HG02759 (cell line): Measurements from ENCODE around the gene GPN1.
A peak's percentile ranks its signal among the peaks of the same experiment; 100 is the strongest.
"Not testable (repeated sequence)": the region's sequence is repeated elsewhere in the genome, so short reads cannot be mapped to it uniquely, and the experiment has no call there.

Experiments used
- ATAC-seq: cut with Tn5 transposase; IDR thresholded peaks from one replicate; pipeline ENCODE4 v1.9.1; 2021; ENCODE audit warnings: mild to moderate bottlenecking, moderate library complexity; ENCODE audit not compliant: unreplicated experiment

The GPN1 gene

DNA sequence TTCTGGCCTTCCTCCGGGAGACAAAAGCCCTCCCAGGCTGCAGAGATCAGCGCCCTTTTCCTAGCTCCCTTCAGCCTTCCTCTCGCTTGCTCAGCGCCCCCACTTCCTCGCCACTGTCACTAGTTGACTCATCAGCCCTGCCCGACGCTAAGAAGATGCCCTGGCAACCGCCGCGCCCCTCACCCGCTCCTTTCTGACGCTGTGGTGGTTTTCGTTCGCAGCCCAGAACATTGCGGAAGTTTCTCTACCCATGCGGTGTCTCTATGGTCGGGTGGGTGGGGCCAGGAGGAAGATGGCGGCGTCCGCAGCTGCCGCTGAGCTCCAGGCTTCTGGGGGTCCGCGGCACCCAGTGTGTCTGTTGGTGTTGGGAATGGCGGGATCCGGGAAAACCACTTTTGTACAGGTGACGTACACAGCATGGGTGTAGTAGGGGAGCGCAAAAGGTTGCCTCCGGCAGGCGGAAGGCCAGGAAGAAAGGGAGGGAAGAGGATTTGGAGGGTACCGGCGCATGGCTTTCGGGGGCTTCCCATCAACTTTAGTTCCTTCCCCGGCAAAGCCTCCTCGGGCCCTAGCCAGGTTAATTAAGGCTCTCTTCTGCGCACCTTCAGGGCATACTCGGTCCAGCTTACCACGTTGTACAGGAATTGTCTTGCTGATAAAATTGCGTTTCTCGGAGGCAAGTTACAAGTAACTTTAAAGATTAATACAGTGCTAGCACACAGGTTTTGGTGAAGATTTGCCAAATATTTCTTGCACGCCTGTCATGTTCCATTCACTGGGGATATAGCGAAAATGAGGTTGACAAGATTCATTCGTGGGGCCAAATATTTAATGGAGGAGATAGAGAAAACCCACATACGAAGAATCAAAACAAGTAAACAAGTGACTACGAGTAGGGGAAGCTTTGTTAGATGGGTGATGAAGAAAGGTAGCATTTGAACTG lies at the start of gene GPN1, which contains the start of gene CCDC121:
TSS of gene GPN1 (plus strand) at position 284 of the 943 bp plus-strand sequence. CDS start at position 293, 9 bp downstream.
TSS of gene CCDC121 (minus strand) at position 246 of the 943 bp plus-strand sequence. CDS start 1,213 bp downstream, outside the sequence.
- peak; percentile 98 for ATAC-seq

GRCh38 chr2:27581417-27582128 lies 47.3 kb upstream of the GPN1 start:
- no peak for ATAC-seq

DNA sequence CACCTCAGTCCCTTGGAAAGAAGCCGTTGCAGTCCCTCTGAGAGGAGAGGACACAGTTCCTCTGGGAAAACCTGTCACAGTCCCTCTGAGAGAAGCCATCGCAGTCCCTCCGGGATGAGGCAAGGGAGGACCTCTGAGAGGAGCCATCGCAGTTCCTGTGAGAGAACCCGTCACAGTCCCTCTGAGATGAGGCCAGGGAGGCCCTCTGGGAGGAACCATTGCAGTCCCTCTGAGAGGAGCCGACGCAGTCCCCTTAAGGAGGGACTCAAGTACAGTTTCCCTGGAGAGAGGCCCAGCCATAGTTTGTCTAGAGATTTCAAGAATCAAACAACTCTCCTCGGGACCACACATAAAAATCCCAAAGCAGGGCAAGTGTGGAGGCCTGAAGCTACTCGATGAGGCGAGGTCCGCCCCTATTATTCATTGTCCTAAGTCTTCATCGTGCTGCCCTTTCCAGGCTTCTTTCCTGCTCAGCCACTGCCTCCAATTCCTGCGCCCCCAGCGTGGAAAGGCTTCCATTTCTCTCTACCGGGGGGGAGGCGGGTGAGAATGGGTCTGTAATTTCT lies 46.6 kb upstream of the GPN1 start:
- no peak for ATAC-seq

- ATAC-seq = peak; percentile 96
Observed at GRCh38 chr2:27582695-27583389, 46.0 kb upstream of the GPN1 start, which contains the start of gene ZNF512. Gene ZNF512 (plus strand): TSS chr2:27583042. CDS start chr2:27583113, 71 bp downstream.

- no peak for ATAC-seq
Observed at GRCh38 chr2:27583390-27583915, 45.4 kb upstream of the GPN1 start.

GRCh38 chr2:27584597-27584996 lies 44.3 kb upstream of the GPN1 start:
- no peak for ATAC-seq

DNA sequence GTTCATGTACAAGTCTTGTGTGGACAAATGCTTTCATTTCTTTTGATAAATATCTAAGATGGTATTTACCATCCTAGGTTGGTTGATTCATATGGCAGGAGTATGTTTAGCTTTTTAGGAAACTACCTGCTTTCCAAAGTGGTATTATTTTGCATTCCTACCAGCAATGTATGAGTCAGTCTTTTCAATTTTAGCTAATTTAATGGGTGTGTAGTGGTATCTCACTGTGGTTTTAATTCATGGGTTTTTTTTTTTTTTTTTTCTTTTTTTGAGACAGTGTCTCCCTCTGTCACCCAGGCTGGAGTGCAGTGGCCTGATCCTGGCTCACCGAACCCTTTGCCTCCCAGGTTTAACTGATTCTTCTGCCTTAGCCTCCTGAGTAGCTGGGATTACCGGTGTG lies 41.8 kb upstream of the GPN1 start:
- ATAC-seq = no peak

DNA sequence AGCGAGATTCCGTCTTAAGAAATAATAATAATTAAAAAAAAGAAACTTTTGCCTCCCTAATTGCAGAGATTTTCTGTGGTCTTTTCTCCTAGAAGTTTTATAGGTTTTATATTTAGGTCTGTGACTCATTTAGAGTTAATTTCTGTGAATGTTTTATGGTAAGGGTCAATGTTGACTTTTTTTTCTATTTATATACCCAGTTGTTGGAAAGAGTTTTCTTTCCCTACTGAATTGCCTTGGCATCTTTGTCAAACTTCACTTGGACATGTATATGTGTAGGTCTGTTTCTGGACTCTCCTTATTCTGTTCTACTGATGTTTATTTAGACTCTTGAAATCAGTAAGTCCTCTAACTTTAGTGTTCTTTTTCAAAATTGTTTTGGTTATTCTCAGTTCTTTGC lies 40.5 kb upstream of the GPN1 start:
- no peak for ATAC-seq

DNA sequence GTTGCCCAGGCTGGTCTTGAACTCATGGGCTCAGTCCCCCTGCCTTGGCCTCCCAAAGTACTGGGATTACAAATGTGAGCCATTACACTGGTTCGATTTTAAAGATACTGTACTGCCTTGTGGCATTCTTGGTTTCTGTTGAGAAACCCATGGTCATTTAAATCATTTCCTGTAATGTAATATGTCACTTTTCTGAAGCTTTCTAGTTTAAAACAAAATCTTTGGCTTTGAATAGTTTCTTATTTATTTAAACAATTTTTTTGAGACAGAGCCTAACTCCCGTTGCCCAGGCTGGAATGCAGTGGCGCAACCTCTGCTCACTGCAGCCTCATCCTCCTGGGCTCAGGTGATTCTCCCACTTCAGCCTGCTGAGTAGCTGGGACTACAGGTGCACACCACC lies 37.1 kb upstream of the GPN1 start:
- ATAC-seq = no peak

DNA sequence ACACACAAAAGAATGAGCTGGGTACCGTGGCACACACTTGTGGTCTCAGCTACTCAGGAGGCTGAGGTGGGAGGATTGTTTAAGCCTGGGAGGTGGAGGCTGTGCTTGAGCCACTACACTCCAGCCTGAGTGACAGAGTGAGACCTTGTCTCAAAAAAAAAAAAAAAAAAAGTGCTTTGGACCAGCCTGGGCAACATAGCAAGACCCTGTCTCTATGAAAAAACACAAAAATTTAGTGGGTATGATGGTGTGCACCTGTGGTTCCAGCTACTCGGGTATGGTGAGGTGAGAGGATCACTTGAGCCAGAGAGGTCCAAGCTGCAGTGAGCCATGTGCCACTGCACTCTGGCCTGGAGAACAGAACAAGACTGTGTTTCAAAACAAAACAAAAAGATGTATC lies 35.6 kb upstream of the GPN1 start:
- ATAC-seq = no peak

DNA sequence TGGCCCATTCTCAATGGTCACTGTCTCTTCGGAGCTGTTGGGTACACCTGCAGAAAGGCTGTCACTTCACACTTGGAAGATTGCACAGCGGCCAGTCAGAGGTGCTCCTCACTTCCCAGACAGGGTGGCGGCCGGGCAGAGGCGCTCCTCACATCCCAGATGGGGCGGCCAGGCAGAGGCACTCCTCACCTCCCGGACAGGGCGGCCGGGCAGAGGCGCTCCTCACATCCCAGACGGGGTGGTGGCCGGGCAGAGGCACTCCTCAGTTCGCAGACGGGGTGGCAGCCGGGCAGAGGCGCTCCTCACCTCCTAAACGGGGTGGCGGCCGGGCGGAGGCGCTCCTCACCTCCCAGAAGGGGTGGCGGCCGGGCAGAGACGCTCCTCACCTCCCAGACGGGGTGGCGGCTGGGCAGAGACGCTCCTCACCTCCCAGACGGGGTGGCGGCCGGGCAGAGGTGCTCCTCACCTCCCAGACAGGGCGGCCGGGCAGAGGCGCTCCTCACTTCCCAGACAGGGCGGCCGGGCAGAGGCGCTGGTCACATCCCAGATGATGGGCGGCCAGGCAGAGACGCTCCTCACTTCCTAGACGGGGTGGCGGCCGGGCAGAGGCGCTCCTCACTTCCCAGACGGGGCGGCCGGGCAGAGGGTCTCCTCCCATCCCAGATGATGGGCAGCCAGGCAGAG lies 34.7 kb upstream of the GPN1 start:
- not testable (repeated sequence) for ATAC-seq

GRCh38 chr2:27595412-27595811 lies 33.4 kb upstream of the GPN1 start:
- ATAC-seq = not testable (repeated sequence)

- no peak for ATAC-seq
Observed at GRCh38 chr2:27596627-27597026, 32.2 kb upstream of the GPN1 start.

GRCh38 chr2:27606611-27607010 lies 22.2 kb upstream of the GPN1 start:
- no peak for ATAC-seq

DNA sequence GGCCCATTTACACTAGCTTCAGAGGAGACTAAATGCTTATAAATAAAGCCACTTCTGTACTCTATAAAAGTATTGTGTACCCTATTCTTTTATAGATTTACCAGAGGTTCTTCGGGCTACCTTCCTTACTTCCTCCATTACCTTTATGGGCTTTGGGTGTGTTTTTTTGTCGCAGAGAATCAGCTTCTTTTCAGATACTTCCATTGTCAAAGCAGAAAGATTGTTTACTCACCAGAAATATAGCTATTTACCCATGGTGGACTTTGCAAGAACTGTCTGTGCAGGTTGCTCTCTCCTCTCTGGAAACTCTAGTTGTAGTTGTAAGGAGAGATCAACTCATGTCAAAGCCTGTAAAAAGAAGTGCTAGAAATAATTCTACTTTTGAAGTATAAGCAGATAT lies 14.9 kb upstream of the GPN1 start:
- no peak for ATAC-seq

DNA sequence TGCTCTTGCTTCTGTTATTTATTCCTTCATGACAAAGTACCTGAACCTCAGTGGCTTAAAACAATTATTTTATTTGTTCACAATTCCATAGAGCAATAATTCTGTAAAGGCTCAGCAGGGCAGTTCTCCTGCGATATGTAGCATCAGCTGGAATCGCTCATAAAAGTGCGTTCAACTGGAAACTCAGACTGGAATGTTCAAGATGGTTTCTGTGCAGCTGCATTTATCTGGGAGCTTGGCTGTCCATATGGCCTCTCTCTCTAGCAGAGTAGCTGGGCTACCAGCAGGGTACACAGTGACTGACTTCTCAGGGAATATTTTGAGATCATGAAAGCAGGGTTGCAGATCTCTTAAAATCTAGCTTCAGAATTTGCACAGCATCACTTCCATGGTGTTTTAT lies 13.5 kb upstream of the GPN1 start:
- no peak for ATAC-seq

- no peak for ATAC-seq
Observed at GRCh38 chr2:27621524-27621923, 7.3 kb upstream of the GPN1 start.

- ATAC-seq = no peak
Observed at GRCh38 chr2:27622921-27623384, 5.9 kb upstream of the GPN1 start.

DNA sequence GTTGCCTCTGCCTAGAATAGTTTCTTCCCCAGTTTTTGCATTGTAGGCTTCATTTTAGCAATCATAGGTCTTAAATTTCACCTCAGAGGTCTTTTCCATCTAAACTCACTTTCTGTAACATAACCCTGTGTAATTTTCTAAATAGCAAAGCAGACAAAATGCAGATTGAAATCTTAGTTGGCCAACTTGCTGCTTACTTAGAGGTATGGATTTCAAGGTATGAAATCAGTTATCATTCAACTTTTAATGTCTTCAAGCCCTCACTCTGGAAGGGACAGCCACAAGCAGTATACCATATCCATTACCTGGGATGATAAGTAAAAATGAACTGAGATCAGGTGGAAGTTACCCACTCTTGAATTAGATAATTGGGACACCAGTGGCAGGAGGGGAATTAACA lies 3.9 kb upstream of the GPN1 start:
- ATAC-seq = no peak

DNA sequence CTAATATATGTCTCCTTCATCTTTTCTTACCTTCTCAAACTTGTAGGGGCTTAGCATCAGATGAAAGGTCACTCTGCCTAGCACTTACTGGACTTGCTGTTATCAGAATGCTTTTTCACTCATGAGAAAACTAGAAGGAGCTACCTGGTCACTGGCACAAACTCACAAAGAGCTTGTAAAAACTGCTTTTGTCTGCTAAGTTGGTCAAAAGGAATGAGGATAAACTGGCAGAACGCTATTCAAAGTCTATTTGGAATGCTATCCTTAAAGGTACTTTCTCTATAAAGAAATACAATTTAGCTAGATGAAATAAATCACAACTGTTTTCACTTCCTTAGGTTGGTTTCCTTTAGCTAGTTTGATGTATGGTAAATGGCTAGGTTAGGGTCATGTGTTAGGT lies 2.5 kb upstream of the GPN1 start:
- not testable (repeated sequence) for ATAC-seq
